Transverse colon (tissue), 4 donors: Measurements from ENCODE around the gene RBP3. TPM values are rescaled to one million over a fixed set of nuclear protein-coding genes. Genes with fewer than 3 reads are reported as not detected.
A peak's percentile ranks its signal among the peaks of the same experiment; 100 is the strongest.

Experiments used
- DNase-seq: peaks from one replicate; pipeline ENCODE4 v3.0.0-alpha.2; 2019
- H3K27ac ChIP-seq, 4 donors: fragments of 200-600 bp; sonication (generic); 2 replicates each; pipeline ENCODE4 v1.5.1; 2016 to 2018; ENCODE audit warnings: inconsistent platforms in 4 of 4
- H3K27me3 ChIP-seq: fragments of 200-600 bp; sonication (generic); 2 replicates; pipeline ENCODE4 v1.5.1; 2017; ENCODE audit warnings: inconsistent platforms
- H3K36me3 ChIP-seq, 4 donors: fragments of 200-600 bp; sonication (generic); 2 replicates each; pipeline ENCODE4 v1.5.1; 2017 to 2019; ENCODE audit warnings: inconsistent platforms in 4 of 4
- H3K4me1 ChIP-seq, 4 donors: fragments of 200-600 bp; sonication (generic); 2 replicates each; pipeline ENCODE4 v1.5.1; 2017 to 2020; ENCODE audit warnings: inconsistent platforms in 4 of 4
- H3K4me3 ChIP-seq, 4 donors: fragments of 200-600 bp; sonication (generic); 1 replicate in 1 of 4; 2 replicates in 3 of 4; pipeline versions ENCODE4 v1.5.1 to v1.6.1; 2017 to 2019; ENCODE audit warnings: inconsistent platforms in 4 of 4
- H3K9me3 ChIP-seq, 2 donors: fragments of 200-600 bp; sonication (generic); 2 replicates each; pipeline ENCODE4 v1.5.1; 2017 to 2019; ENCODE audit warnings: inconsistent platforms in 2 of 2
- CTCF ChIP-seq, 5 experiments: fragments of 200-600 bp in 3 of 5; fragments of 450-650 bp in 2 of 5; sonication (generic) in 3 of 5; IDR thresholded peaks; 1 replicate in 2 of 5; 2 replicates in 3 of 5; pipeline ENCODE4 v1.5.1; 2016 to 2017; ENCODE audit warnings: antibody characterized with exemption in 5 of 5, inconsistent platforms in 3 of 5, mild to moderate bottlenecking in 2 of 5, moderate library complexity in 1 of 5
- EP300 ChIP-seq: sonication (generic); formaldehyde crosslinking; IDR thresholded peaks from one replicate; pipeline ENCODE4 v1.6.1; 2017; ENCODE audit warnings: antibody characterized with exemption, low read depth
- POLR2A ChIP-seq: fragments of 450-650 bp; IDR thresholded peaks from one replicate; pipeline ENCODE4 v1.6.1; 2016; ENCODE audit warnings: antibody characterized with exemption, mild to moderate bottlenecking, moderate library complexity
- POLR2AphosphoS5 ChIP-seq, 3 donors: sonication (generic); formaldehyde crosslinking; IDR thresholded peaks; one replicate each; pipeline ENCODE4 v1.6.1; 2016; ENCODE audit warnings: antibody characterized with exemption in 3 of 3
- WGBS, 2 donors: methylation state at CpG; one replicate each; pipeline ENCODE4 v1.1.5; 2018; ENCODE audit warnings: low coverage in 1 of 2; 5-methylcytosine and 5-hydroxymethylcytosine counted together
- in situ Hi-C, 4 donors: fragments of 200-750 bp; cut with MboI; loops; one replicate each; pipeline versions ENCODE4 v1.15.0 to v1.15.1; 2017; ENCODE audit warnings: low sequenced_read_pairs in 3 of 4, low pct_ligation_motif_present in 1 of 4, low pct_unique_long_range_greater_than_20kb in 1 of 4
- intact Hi-C: fragments of 100-400 bp; cut with DNase I; formaldehyde crosslinking; loops from one replicate; pipeline ENCODE4 v1.15.1; 2023; ENCODE audit warnings: low total_unique reads
- total RNA-seq, 4 donors: library from RNA; depleted of rRNA; stranded (reverse); fragments of >200 nt; gene quantifications; one replicate each; pipeline ENCODE4 v1.1.0, GENCODE V29; 2016

The RBP3 gene
- total RNA-seq, 4 donors from 2014 or later, result not detected

DNA sequence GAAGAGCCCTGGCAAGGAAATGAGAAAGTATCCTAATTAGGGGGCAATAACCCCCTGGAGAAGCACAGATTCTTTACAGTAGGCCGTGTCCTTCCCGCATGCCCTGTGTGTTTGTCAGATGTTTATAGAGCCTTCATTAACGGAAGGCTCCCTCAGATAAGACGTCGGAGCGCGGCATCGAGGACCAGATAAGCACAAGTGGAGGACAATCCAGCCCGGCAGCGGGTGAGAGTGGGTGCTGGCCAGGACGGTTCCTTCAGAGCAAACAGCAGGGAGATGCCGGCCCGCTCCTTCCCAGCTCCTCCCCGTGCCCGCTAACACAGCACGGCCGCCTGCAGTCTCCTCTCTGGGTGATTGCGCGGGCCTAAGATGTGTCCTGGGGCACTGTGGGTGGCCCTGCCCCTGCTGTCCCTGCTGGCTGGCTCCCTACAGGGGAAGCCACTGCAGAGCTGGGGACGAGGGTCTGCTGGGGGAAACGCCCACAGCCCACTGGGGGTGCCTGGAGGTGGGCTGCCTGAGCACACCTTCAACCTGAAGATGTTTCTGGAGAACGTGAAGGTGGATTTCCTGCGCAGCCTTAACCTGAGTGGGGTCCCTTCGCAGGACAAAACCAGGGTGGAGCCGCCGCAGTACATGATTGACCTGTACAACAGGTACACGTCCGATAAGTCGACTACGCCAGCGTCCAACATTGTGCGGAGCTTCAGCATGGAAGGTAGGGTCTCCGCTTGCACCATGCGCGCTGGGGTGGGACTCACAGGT lies 25.7 kb upstream of the RBP3 start, which contains the start of gene GDF2:
Gene GDF2 (plus strand): TSS at position 155 of the 762 bp plus-strand sequence. CDS start 215 bp downstream, at position 370.
- intact Hi-C loops (no loop called here), in situ Hi-C loops (loop anchor here in 1 of 4 donors (25.0 kb wide), 1 partner anchor 285 kb away; no protein-coding TSS in a partner anchor)
- 86 to 92% methylated on average over 5 to 35 of the region's 35 CpGs for WGBS, 2 donors
- H3K4me1 ChIP-seq, result no peaks in the 10 kb centered on the region
- no peak within 1 kb of the TSS for H3K4me3 ChIP-seq
- no peak within 1 kb of the TSS for H3K27ac ChIP-seq
- no peaks in the 10 kb centered on the region for H3K9me3 ChIP-seq
- H3K27me3 ChIP-seq, result no peaks in the 10 kb centered on the region
- no peak for TF ChIP-seq POLR2AphosphoS5 (IDR thresholded peaks at IDR 0.05)
- no peak for DNase-seq
- H3K36me3 ChIP-seq, result no peaks in the 10 kb centered on the region

DNA sequence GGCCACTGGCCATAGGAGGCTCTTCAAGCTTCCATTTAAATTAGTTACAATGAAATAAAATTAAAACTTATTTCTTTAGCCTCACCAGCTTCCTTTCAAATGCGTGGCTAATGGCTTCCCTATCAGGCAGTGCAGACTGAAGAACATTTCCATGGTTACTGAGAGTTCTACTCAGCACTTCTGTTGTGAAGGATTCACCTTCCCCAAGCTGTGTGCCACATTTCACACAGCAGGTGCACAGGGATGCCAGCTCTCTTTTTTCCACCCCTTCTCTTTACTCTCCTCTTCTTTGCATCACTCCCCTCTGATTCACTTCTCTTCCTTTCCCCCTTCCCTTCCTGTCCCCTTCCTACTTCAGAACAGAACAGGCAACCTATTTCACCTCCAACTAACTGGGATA lies 25.1 kb upstream of the RBP3 start:
- no peak for DNase-seq
- intact Hi-C loops, result no loop called here

GRCh38 chr10:47323636-47324296 lies 24.4 kb upstream of the RBP3 start:
- DNase-seq, result no peak
- intact Hi-C loops (no loop called here), in situ Hi-C loops (loop anchor here in 1 of 4 donors (25.0 kb wide), 1 partner anchor 286 kb away; no protein-coding TSS in a partner anchor)
- Histone ChIP-seq H3K9me3 (no peaks in the 10 kb centered on the region), H3K27me3 (no peaks in the 10 kb centered on the region), H3K36me3 (no peaks in the 10 kb centered on the region), H3K4me3 (no peak overlapping the region), H3K27ac (no peak overlapping the region), H3K4me1 (no peaks in the 10 kb centered on the region)
- WGBS, 2 donors, result 56 to 67% methylated on average over 4 to 5 of the region's 5 CpGs
- TF ChIP-seq POLR2A, result no peak
- no peak for TF ChIP-seq CTCF (IDR thresholded peaks at IDR 0.05)
- TF ChIP-seq POLR2AphosphoS5 (IDR thresholded peaks at IDR 0.05), result no peak
- TF ChIP-seq EP300, result no peak

More for the DNA sequence above, 25.1 kb upstream of the RBP3 start:
- no peaks in the 10 kb centered on the region for H3K27me3 ChIP-seq
- TF ChIP-seq EP300, result no peak
- TF ChIP-seq POLR2AphosphoS5 (IDR thresholded peaks at IDR 0.05), result no peak
- no peak for TF ChIP-seq CTCF (IDR thresholded peaks at IDR 0.05)
- no peak for TF ChIP-seq POLR2A
- no peaks in the 10 kb centered on the region for H3K4me1 ChIP-seq
- H3K27ac ChIP-seq, result no peak overlapping the region
- no peaks in the 10 kb centered on the region for H3K36me3 ChIP-seq
- WGBS, 2 donors, result 70 to 75% methylated on average over 1 of the region's 1 CpG
- H3K4me3 ChIP-seq, result no peak overlapping the region
- no peaks in the 10 kb centered on the region for H3K9me3 ChIP-seq
- in situ Hi-C loops, result loop anchor here in 1 of 4 donors (25.0 kb wide), 1 partner anchor 286 kb away; no protein-coding TSS in a partner anchor

DNA sequence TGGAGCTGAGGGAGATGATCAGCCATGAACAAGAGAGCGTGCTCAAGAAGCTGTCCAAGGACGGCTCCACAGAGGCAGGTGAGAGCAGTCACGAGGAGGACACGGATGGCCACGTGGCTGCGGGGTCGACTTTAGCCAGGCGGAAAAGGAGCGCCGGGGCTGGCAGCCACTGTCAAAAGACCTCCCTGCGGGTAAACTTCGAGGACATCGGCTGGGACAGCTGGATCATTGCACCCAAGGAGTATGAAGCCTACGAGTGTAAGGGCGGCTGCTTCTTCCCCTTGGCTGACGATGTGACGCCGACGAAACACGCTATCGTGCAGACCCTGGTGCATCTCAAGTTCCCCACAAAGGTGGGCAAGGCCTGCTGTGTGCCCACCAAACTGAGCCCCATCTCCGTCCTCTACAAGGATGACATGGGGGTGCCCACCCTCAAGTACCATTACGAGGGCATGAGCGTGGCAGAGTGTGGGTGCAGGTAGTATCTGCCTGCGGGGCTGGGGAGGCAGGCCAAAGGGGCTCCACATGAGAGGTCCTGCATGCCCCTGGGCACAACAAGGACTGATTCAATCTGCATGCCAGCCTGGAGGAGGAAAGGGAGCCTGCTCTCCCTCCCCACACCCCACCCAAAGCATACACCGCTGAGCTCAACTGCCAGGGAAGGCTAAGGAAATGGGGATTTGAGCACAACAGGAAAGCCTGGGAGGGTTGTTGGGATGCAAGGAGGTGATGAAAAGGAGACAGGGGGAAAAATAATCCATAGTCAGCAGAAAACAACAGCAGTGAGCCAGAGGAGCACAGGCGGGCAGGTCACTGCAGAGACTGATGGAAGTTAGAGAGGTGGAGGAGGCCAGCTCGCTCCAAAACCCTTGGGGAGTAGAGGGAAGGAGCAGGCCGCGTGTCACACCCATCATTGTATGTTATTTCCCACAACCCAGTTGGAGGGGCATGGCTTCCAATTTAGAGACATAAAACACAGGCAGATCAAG lies 22.6 kb upstream of the RBP3 start:
- Histone ChIP-seq H3K27me3 (no peaks in the 10 kb centered on the region), H3K9me3 (no peaks in the 10 kb centered on the region), H3K27ac (no peak overlapping the region), H3K4me1 (peaks cover 0 to 7% (median 6%) of the 10 kb centered on the region in 4 donors), H3K36me3 (no peaks in the 10 kb centered on the region), H3K4me3 (no peak overlapping the region)
- intact Hi-C loops, result no loop called here
- 90 to 93% methylated on average over 15 to 30 of the region's 30 CpGs for WGBS, 2 donors
- in situ Hi-C loops, result no loop called here
- no peak for TF ChIP-seq POLR2AphosphoS5 (IDR thresholded peaks at IDR 0.05)
- no peak for TF ChIP-seq CTCF (IDR thresholded peaks at IDR 0.05)
- no peak for TF ChIP-seq EP300
- no peak for TF ChIP-seq POLR2A
- DNase-seq, result peak; percentile 1
